ENCODE measurements around the gene ZMYND12.
A peak's percentile ranks its signal among the peaks of the same experiment; 100 is the strongest.
"Not testable (repeated sequence)": the region's sequence is repeated elsewhere in the genome, so short reads cannot be mapped to it uniquely, and the experiment has no call there.

The ZMYND12 gene

GRCh38 chr1:42456010-42456753 lies at the start of gene ZMYND12, which contains the start of gene PPCS:
ZMYND12 (minus strand) TSS chr1:42456022; CDS start chr1:42455997, 25 bp downstream.
PPCS (plus strand) TSS chr1:42456543; CDS start chr1:42456566, 23 bp downstream.
- peak; percentile 97 for DNase-seq

- no peak for DNase-seq
These were observed 48.8 kb upstream of the ZMYND12 start for GRCh38 chr1:42504535-42505128.

- DNase-seq, result not testable (repeated sequence)
These were observed 46.2 kb upstream of the ZMYND12 start for GRCh38 chr1:42502031-42502430.

GRCh38 chr1:42490237-42490636 lies 34.4 kb upstream of the ZMYND12 start:
- DNase-seq, result no peak

- DNase-seq, result no peak
These were observed 28.6 kb upstream of the ZMYND12 start for GRCh38 chr1:42484382-42484781.

GRCh38 chr1:42482635-42483153 lies 26.9 kb upstream of the ZMYND12 start:
- DNase-seq, result no peak

GRCh38 chr1:42480921-42481320 lies 25.1 kb upstream of the ZMYND12 start:
- no peak for DNase-seq

- no peak for DNase-seq
These were observed 23.8 kb upstream of the ZMYND12 start for GRCh38 chr1:42479621-42480020.

GRCh38 chr1:42477775-42478174 lies 22.0 kb upstream of the ZMYND12 start:
- no peak for DNase-seq

- DNase-seq, result not testable (repeated sequence)
These were observed 21.5 kb upstream of the ZMYND12 start for GRCh38 chr1:42477354-42477753.

GRCh38 chr1:42476605-42477004 lies 20.8 kb upstream of the ZMYND12 start:
- DNase-seq, result no peak

GRCh38 chr1:42469727-42470126 lies 13.9 kb upstream of the ZMYND12 start:
- DNase-seq, result no peak

- DNase-seq, result no peak
These were observed 10.2 kb upstream of the ZMYND12 start for GRCh38 chr1:42466030-42466429.

GRCh38 chr1:42463921-42464320 lies 8.1 kb upstream of the ZMYND12 start:
- no peak for DNase-seq

- DNase-seq, result peak; percentile 98
These were observed 7.3 kb upstream of the ZMYND12 start, which contains the start of gene CCDC30 for GRCh38 chr1:42462828-42463763. CCDC30 (plus strand) TSS chr1:42463286; CDS start chr1:42480552, 17,266 bp downstream.

GRCh38 chr1:42461196-42461595 lies 5.4 kb upstream of the ZMYND12 start:
- DNase-seq, result no peak

- DNase-seq, result peak; percentile 85
These were observed 900 bp upstream of the ZMYND12 start for GRCh38 chr1:42456754-42457089.

GRCh38 chr1:42454403-42454802 lies 1.4 kb downstream of the ZMYND12 start:
- DNase-seq, result no peak

- DNase-seq, result no peak
These were observed 2.4 kb downstream of the ZMYND12 start for GRCh38 chr1:42453386-42453785.

GRCh38 chr1:42450061-42450460 lies 5.8 kb downstream of the ZMYND12 start:
- no peak for DNase-seq

GRCh38 chr1:42449256-42449655 lies 6.6 kb downstream of the ZMYND12 start:
- no peak for DNase-seq

- no peak for DNase-seq
These were observed 13.2 kb downstream of the ZMYND12 start for GRCh38 chr1:42442662-42443061.

- no peak for DNase-seq
These were observed 15.9 kb downstream of the ZMYND12 start for GRCh38 chr1:42439940-42440339.

Data from activated effector memory CD4-positive, alpha-beta T cell treated with anti-CD3 and anti-CD28 coated beads, Interleukin-2, amount 50 U/mL, for 16 hours (primary cell).